A549 (cell line): ENCODE measurements around the gene POLR3H. TPM values are rescaled to one million over a fixed set of nuclear protein-coding genes. Genes with fewer than 3 reads are reported as not detected.

ENCODE experiments used
- ATAC-seq, 2 experiments: fragments of 200-7000 bp in 1 of 2; fragments of >200 bp in 1 of 2; cut with Nextera tagmentation in 1 of 2; cut with Tn5 transposase in 1 of 2; 3 replicates each; pipeline versions ENCODE4 v1.8.0 to v1.9.1; 2018 to 2020; ENCODE audit warnings: mild to moderate bottlenecking in 1 of 2, moderate library complexity in 1 of 2
- CTCF ChIA-PET: fragments of 300-600 bp; sonication (Branson Sonifier 250); formaldehyde crosslinking; extraction: SDS; loops from one replicate; lab custom pipeline; 2021; ENCODE audit warnings: antibody characterized with exemption, inconsistent platforms; lab: Yijun Ruan, JAX
- POLR2A ChIA-PET: fragments of 350-600 bp; formaldehyde crosslinking; extraction: SDS; loops from one replicate; lab custom pipeline; 2021; ENCODE audit warnings: antibody characterized with exemption, inconsistent platforms; lab: Yijun Ruan, JAX
- DNase-seq, 2 experiments: peaks; one replicate each; pipeline versions ENCODE4 v3.0.0 to v3.0.0-alpha.2; 2011 to 2016; ENCODE audit warnings: low read depth in 1 of 2, low spot score in 1 of 2
- FAIRE-seq: peaks from 2 replicates; lab custom pipeline; 2011; peaks lifted over from hg19 to GRCh38; lab: Jason Lieb, UNC
- H3K27ac ChIP-seq, 2 experiments: fragments of >200 bp; sonication (Bioruptor Twin); formaldehyde crosslinking; 3 replicates each; pipeline ENCODE4 v1.5.1; 2016 to 2017
- H3K4me1 ChIP-seq: fragments of >200 bp; sonication (Bioruptor Twin); formaldehyde crosslinking; 3 replicates; pipeline ENCODE4 v1.6.1; 2016
- H3K4me2 ChIP-seq: fragments of >200 bp; sonication (Bioruptor Twin); formaldehyde crosslinking; 3 replicates; pipeline ENCODE4 v1.6.1; 2016
- H3K4me3 ChIP-seq: fragments of >200 bp; sonication (Bioruptor Twin); formaldehyde crosslinking; 3 replicates; pipeline ENCODE4 v1.5.1; 2016
- H3K9me3 ChIP-seq: fragments of >200 bp; sonication (Bioruptor Twin); formaldehyde crosslinking; 3 replicates; pipeline ENCODE4 v1.6.1; 2016
- CBX2 ChIP-seq: fragments of 200-600 bp; sonication (generic); IDR thresholded peaks from 2 replicates; pipeline ENCODE4 v1.6.1; 2016; ENCODE audit warnings: low read depth, mild to moderate bottlenecking, borderline replicate concordance
- CTCF ChIP-seq: fragments of >200 bp; sonication (Bioruptor Twin); formaldehyde crosslinking; IDR thresholded peaks from 3 replicates; pipeline ENCODE4 v1.5.1; 2016
- E2F6 ChIP-seq: IDR thresholded peaks from 2 replicates; pipeline ENCODE4 v1.6.1; 2012; ENCODE audit warnings: low read depth, borderline replicate concordance
- EHF ChIP-seq: fragments of 250-450 bp; sonication (Bioruptor Pico); IDR thresholded peaks from 2 replicates; pipeline ENCODE4 v1.5.0; 2020; ENCODE audit warnings: mild to moderate bottlenecking
- EP300 ChIP-seq, 2 experiments: fragments of >200 bp; sonication (Bioruptor Twin); formaldehyde crosslinking; IDR thresholded peaks; 2 replicates in 1 of 2; 3 replicates in 1 of 2; pipeline ENCODE4 v1.6.1; 2016 to 2017
- FOSL2 ChIP-seq, 2 experiments: fragments of 450-650 bp in 1 of 2; fragments of >200 bp in 1 of 2; sonication (Bioruptor Twin) in 1 of 2; formaldehyde crosslinking; IDR thresholded peaks; 2 replicates each; pipeline versions ENCODE4 v1.5.0 to v1.6.1; 2016 to 2020; ENCODE audit warnings: mild to moderate bottlenecking in 1 of 2, moderate library complexity in 1 of 2
- GATA3 ChIP-seq: IDR thresholded peaks from 2 replicates; pipeline ENCODE4 v1.6.1; 2012; ENCODE audit warnings: borderline replicate concordance
- HDAC2 ChIP-seq: fragments of 200-600 bp; sonication (generic); IDR thresholded peaks from 2 replicates; pipeline ENCODE4 v1.6.1; 2016
- HES2 ChIP-seq: fragments of >200 bp; sonication (Bioruptor Twin); formaldehyde crosslinking; IDR thresholded peaks from 2 replicates; pipeline ENCODE4 v1.6.1; 2016
- HOXA7 ChIP-seq: fragments of 250-450 bp; sonication (Bioruptor Pico); IDR thresholded peaks from 2 replicates; pipeline ENCODE4 v1.5.0; 2020; ENCODE audit warnings: mild to moderate bottlenecking, moderate library complexity
- HOXB13 ChIP-seq: fragments of 250-450 bp; sonication (Bioruptor Pico); IDR thresholded peaks from 2 replicates; pipeline ENCODE4 v1.5.0; 2020; ENCODE audit warnings: low read depth, mild to moderate bottlenecking, moderate library complexity
- HOXB5 ChIP-seq: fragments of 250-450 bp; sonication (Bioruptor Pico); IDR thresholded peaks from 2 replicates; pipeline ENCODE4 v1.5.0; 2020; ENCODE audit warnings: mild to moderate bottlenecking, moderate library complexity
- MAFK ChIP-seq: fragments of 450-650 bp; IDR thresholded peaks from 2 replicates; pipeline ENCODE4 v1.6.1; 2014; ENCODE audit not compliant: partially characterized antibody
- MAX ChIP-seq: IDR thresholded peaks from 2 replicates; pipeline ENCODE4 v1.6.1; 2012
- MAZ ChIP-seq: fragments of 150-350 bp; IDR thresholded peaks from 2 replicates; pipeline ENCODE4 v1.6.1; 2014; ENCODE audit warnings: antibody characterized with exemption, low read depth, low read length, borderline replicate concordance
- MYC ChIP-seq: IDR thresholded peaks from 2 replicates; pipeline ENCODE4 v1.6.1; 2012; ENCODE audit warnings: mild to moderate bottlenecking, inconsistent platforms, low read length, improper control_type of control experiment, borderline replicate concordance
- NPAS2 ChIP-seq: fragments of 250-450 bp; sonication (Bioruptor Pico); IDR thresholded peaks from 2 replicates; pipeline ENCODE4 v1.8.0; 2022; ENCODE audit warnings: mild to moderate bottlenecking, moderate library complexity, borderline replicate concordance
- NR3C1 ChIP-seq: fragments of >200 bp; sonication (Bioruptor Twin); formaldehyde crosslinking; IDR thresholded peaks from 3 replicates; pipeline ENCODE4 v1.6.1; 2017
- PHF8 ChIP-seq: fragments of 200-600 bp; sonication (generic); IDR thresholded peaks from 2 replicates; pipeline ENCODE4 v1.6.1; 2016; ENCODE audit warnings: low read depth, mild to moderate bottlenecking, antibody characterized with exemption, moderate library complexity, borderline replicate concordance
- POLR2AphosphoS2 ChIP-seq: conservative IDR thresholded peaks from 2 replicates; pipeline ENCODE4 v1.6.1; 2012; ENCODE audit warnings: low read length, improper control_type of control experiment, inconsistent platforms
- RAD21 ChIP-seq, 2 experiments: fragments of >200 bp in 1 of 2; sonication (Bioruptor Twin) in 1 of 2; formaldehyde crosslinking in 1 of 2; IDR thresholded peaks in 1 of 2; conservative IDR thresholded peaks in 1 of 2; 2 replicates in 1 of 2; 3 replicates in 1 of 2; pipeline ENCODE4 v1.6.1; 2012 to 2018; ENCODE audit warnings: inconsistent platforms in 1 of 2
- RFX5 ChIP-seq: fragments of 450-650 bp; IDR thresholded peaks from 2 replicates; pipeline ENCODE4 v1.7.1; 2014; ENCODE audit warnings: antibody characterized with exemption, mild to moderate bottlenecking, moderate library complexity
- SREBF2 ChIP-seq: fragments of 450-650 bp; IDR thresholded peaks from 2 replicates; pipeline ENCODE4 v1.6.1; 2014; ENCODE audit warnings: mild to moderate bottlenecking, moderate library complexity
- ZC3H11A ChIP-seq: fragments of 450-650 bp; IDR thresholded peaks from 2 replicates; pipeline ENCODE4 v1.6.1; 2014; ENCODE audit warnings: antibody characterized with exemption, mild to moderate bottlenecking
- ZNF302 ChIP-seq: fragments of 250-450 bp; sonication (Bioruptor Pico); IDR thresholded peaks from 2 replicates; pipeline ENCODE4 v1.9.0; 2021; ENCODE audit warnings: inconsistent platforms, mild to moderate bottlenecking, moderate library complexity
- WGBS: methylation state at CpG from one replicate; pipeline ENCODE4 v1.1.6; 2017; ENCODE audit errors: missing lambda C conversion rate; 5-methylcytosine and 5-hydroxymethylcytosine counted together
- polyA plus RNA-seq, 4 experiments: library from polyadenylated mRNA; depleted of rRNA in 3 of 4; stranded (reverse); fragments of >200 nt; fragmentation: RNase III in 1 of 4; extraction: RNeasy Plus Mini Kit Qiagen cat#74134 plus additional on column Dnase treatment in 1 of 4; gene quantifications; 2 replicates in 3 of 4; 3 replicates in 1 of 4; pipeline ENCODE4 v1.2.3, GENCODE V29; 2011 to 2017

The POLR3H gene
- polyA plus RNA-seq, 2 of the 4 experiments (the other 2 are of a cell fraction) = 24.5 to 27.7 TPM

- ChIA-PET CTCF (interaction anchor here (0.6 to 2.2 kb wide), 5 partner anchors 10 to 140 kb away, joined by 3 to 11 read pairs (median 7); no protein-coding TSS in a partner anchor), POLR2A (no interaction called here)
- Histone ChIP-seq H3K27ac (no peak overlapping the region), H3K9me3 (no peaks in the 10 kb centered on the region), H3K4me3 (no peak overlapping the region), H3K4me1 (peaks cover 20% of the 10 kb centered on the region), H3K4me2 (peak overlapping the region; percentile 86)
- WGBS = 94% methylated on average over 4 of the region's 4 CpGs
- DNase-seq = no peak
- ATAC-seq = no peak
- FAIRE-seq = no peak
- TF ChIP-seq HOXB5 (CRISPR knock-in tag) = no peak
- TF ChIP-seq ZC3H11A = no peak
- TF ChIP-seq FOSL2 (IDR thresholded peaks at IDR 0.05) = no peak
- TF ChIP-seq FOSL2 (CRISPR knock-in tag; IDR thresholded peaks at IDR 0.05) = no peak
- no peak for TF ChIP-seq CBX2
- TF ChIP-seq NR3C1 = no peak
- TF ChIP-seq RAD21 (conservative IDR thresholded peaks at IDR 0.05 in 1 of 2, IDR thresholded peaks at IDR 0.05 in 1 of 2) = no peak
- TF ChIP-seq POLR2AphosphoS2 = no peak
- no peak for TF ChIP-seq MAZ
- no peak for TF ChIP-seq PHF8
- TF ChIP-seq MYC = no peak
- no peak for TF ChIP-seq CTCF
- no peak for TF ChIP-seq HOXB13 (CRISPR knock-in tag)
- no peak for TF ChIP-seq RFX5
Observed at GRCh38 chr22:41542224-41542623, 2.0 kb downstream of the POLR3H start.

- no peaks in the 10 kb centered on the region for H3K9me3 ChIP-seq
- ATAC-seq = no peak
- peaks cover 20% of the 10 kb centered on the region for H3K4me1 ChIP-seq
- POLR2A ChIA-PET = no interaction called here
- TF ChIP-seq HES2 (no peak), SREBF2 (no peak), MAX (no peak), E2F6 (no peak), MYC (no peak), GATA3 (no peak), NPAS2 (CRISPR knock-in tag) (no peak), ZNF302 (no peak), MAFK (no peak), HDAC2 (no peak), EP300 (IDR thresholded peaks at IDR 0.05) (no peak), EHF (CRISPR knock-in tag) (no peak), NR3C1 (no peak), HOXA7 (CRISPR knock-in tag) (no peak)
- TF ChIP-seq, all 56 proteins: peak for 0
- 0 out of 3 replicates have a peak overlapping the region, but pooled peaks have one; percentile 86 for H3K4me2 ChIP-seq
- H3K4me3 ChIP-seq = no peak overlapping the region
- FAIRE-seq (no peak), DNase-seq (no peak)
- WGBS = 66% methylated on average over 3 of the region's 3 CpGs
- no peak overlapping the region for H3K27ac ChIP-seq
- CTCF ChIA-PET = interaction anchor here (0.6 to 2.9 kb wide), 5 partner anchors 9 to 136 kb away, joined by 3 to 11 read pairs (median 9); no protein-coding TSS in a partner anchor
Observed at GRCh38 chr22:41541484-41541883, 2.8 kb downstream of the POLR3H start.
